HL-60 (cell line): ENCODE results near the gene ZBTB8A.
"Not testable (repeated sequence)": the region's sequence is repeated elsewhere in the genome, so short reads cannot be mapped to it uniquely, and the experiment has no call there.

Experiments
- DNase-seq, 2 experiments: peaks; one replicate each; pipeline ENCODE4 v3.0.0-alpha.2; 2010 to 2020; ENCODE audit warnings: low read depth in 1 of 2, low spot score in 1 of 2
- H3K27ac ChIP-seq: fragments of 250-450 bp; sonication (Bioruptor Pico); replicated peaks from 2 replicates; pipeline ENCODE4 v1.5.1; 2020; ENCODE audit warnings: mild to moderate bottlenecking, moderate library complexity
- H3K27me3 ChIP-seq: fragments of 250-450 bp; sonication (Bioruptor Pico); 2 replicates; pipeline ENCODE4 v1.5.1; 2021; ENCODE audit warnings: mild to moderate bottlenecking, moderate library complexity; ENCODE audit not compliant: insufficient read depth, poor library complexity, severe bottlenecking
- H3K4me3 ChIP-seq: replicated peaks from 2 replicates; pipeline ENCODE4 v1.5.1; 2011; ENCODE audit warnings: mild to moderate bottlenecking, control low read depth, low read length; ENCODE audit not compliant: insufficient read depth
- CTCF ChIP-seq: IDR thresholded peaks from one replicate; pipeline ENCODE4 v1.5.1; 2011; ENCODE audit warnings: low read length, control low read depth, inconsistent platforms; ENCODE audit not compliant: insufficient read depth
- GABPA ChIP-seq: IDR thresholded peaks from 2 replicates; pipeline ENCODE4 v1.6.1; 2012; ENCODE audit warnings: low read depth
- POLR2AphosphoS5 ChIP-seq: IDR thresholded peaks from 2 replicates; pipeline ENCODE4 v1.6.1; 2012; ENCODE audit warnings: low read depth
- REST ChIP-seq: IDR thresholded peaks from 2 replicates; pipeline ENCODE4 v1.6.1; 2012; ENCODE audit warnings: low read depth; ENCODE audit not compliant: insufficient replicate concordance
- SPI1 ChIP-seq: IDR thresholded peaks from 2 replicates; pipeline ENCODE4 v1.6.1; 2012; ENCODE audit warnings: low read depth, mild to moderate bottlenecking, borderline replicate concordance

The ZBTB8A gene

GRCh38 chr1:32626176-32626575, 86.9 kb downstream of the ZBTB8A start:
- Histone ChIP-seq H3K4me3 (no peak overlapping the region), H3K27ac (no peak overlapping the region), H3K27me3 (no peaks in the 10 kb centered on the region)
- TF ChIP-seq POLR2AphosphoS5 (no peak), CTCF (no peak), REST (no peak), SPI1 (no peak), GABPA (no peak)
- DNase-seq, result no peak

GRCh38 chr1:32627596-32628162, 88.5 kb downstream of the ZBTB8A start:
- TF ChIP-seq CTCF, result no peak
- no peak for TF ChIP-seq SPI1
- TF ChIP-seq POLR2AphosphoS5, result no peak
- no peak for TF ChIP-seq REST
- TF ChIP-seq GABPA, result no peak
- no peak overlapping the region for H3K4me3 ChIP-seq
- H3K27me3 ChIP-seq, result no peaks in the 10 kb centered on the region
- no peak overlapping the region for H3K27ac ChIP-seq
- DNase-seq, result no peak

GRCh38 chr1:32630173-32630572, 90.9 kb downstream of the ZBTB8A start:
- not testable (repeated sequence) for DNase-seq, H3K27ac ChIP-seq

GRCh38 chr1:32632829-32633228, 93.6 kb downstream of the ZBTB8A start:
- H3K27ac ChIP-seq, result no peak overlapping the region
- no peak overlapping the region for H3K4me3 ChIP-seq
- no peak for DNase-seq
- no peaks in the 10 kb centered on the region for H3K27me3 ChIP-seq
- TF ChIP-seq SPI1 (no peak), REST (no peak), CTCF (no peak), POLR2AphosphoS5 (no peak), GABPA (no peak)

More at GRCh38 chr1:32630173-32630572, 90.9 kb downstream of the ZBTB8A start:
- not testable (repeated sequence) for H3K4me3 ChIP-seq, H3K27me3 ChIP-seq
